SH-SY5Y (cell line): Measurements from ENCODE around the gene MPP2.

Experiments used
- GATA2 ChIP-seq: IDR thresholded peaks from 2 replicates; pipeline ENCODE4 v1.6.1; 2011; ENCODE audit warnings: mild to moderate bottlenecking, low read depth, low read length
- GATA3 ChIP-seq: IDR thresholded peaks from 2 replicates; pipeline ENCODE4 v1.6.1; 2011; ENCODE audit warnings: low read depth, mild to moderate bottlenecking, low read length, moderate library complexity

GRCh38 chr17:43826206-43826605, 81.1 kb downstream of the MPP2 start:
- no peak for TF ChIP-seq GATA3
- TF ChIP-seq GATA2 = no peak
